NCI-H1417 treated with DMSO at 0.1 percent for 48 hours (cell line): Measurements from ENCODE around the gene CNOT4.
"Not testable (repeated sequence)": the region's sequence is repeated elsewhere in the genome, so short reads cannot be mapped to it uniquely, and the experiment has no call there.

Source experiments
- DNase-seq: peaks from one replicate; lab custom pipeline; 2025; lab: John Stamatoyannopoulos, UW

The CNOT4 gene

DNA sequence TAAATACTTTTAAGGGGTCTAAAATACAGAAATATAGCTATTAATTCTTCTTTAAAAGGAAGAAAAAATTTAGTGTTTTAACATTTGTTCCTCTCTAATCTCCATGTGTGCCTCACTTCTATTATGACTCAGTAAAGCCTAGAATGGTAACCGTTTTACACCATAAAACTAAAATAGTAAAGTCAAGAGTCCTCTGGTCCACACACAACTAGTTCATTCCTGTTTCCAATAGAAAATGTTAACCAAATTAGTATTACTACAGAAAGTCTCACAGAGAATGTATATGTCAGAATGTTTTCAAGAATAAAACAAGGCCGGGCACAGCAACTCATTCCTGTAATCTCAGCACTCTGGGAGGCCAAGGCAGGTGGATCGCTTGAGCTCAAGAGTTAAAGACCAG, 55.8 kb downstream of the CNOT4 start:
- DNase-seq, result no peak

DNA sequence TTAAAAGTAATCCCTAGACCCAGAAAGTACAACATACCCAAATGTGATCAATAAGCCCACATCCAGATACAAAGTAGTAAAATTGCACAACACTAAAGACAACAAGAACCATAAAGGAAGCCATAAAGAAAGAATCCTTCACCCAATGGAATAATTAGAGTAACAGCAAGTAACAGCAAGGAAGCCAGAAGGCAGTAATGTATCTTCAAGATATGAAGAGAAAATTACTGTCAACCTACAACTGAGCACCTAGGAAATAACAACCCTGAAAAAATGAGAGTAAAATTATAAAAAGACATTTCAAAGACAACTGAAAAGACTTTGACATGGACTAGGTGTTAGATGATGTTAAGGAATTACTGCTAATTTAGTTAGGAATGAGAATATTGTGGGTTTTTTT, 60.5 kb downstream of the CNOT4 start:
- DNase-seq, result no peak

DNA sequence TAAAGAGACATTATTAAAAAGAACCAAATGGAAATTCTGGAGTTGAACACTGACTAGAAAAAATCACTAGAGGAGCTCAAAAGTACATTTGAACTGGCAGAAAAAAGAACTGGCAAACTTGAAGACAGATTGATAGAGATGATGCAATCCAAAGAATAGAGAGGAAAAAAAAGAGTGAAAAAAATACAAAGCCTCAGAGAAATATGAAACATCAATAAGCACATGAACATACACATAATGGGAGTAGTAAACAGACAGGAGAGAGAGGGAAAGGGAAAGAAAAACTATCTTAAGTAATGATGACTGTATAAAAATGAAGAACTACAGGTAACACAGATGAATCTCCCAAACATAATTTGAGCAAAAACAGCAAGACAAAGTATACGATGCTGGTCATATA, 61.1 kb downstream of the CNOT4 start:
- DNase-seq, result no peak

DNA sequence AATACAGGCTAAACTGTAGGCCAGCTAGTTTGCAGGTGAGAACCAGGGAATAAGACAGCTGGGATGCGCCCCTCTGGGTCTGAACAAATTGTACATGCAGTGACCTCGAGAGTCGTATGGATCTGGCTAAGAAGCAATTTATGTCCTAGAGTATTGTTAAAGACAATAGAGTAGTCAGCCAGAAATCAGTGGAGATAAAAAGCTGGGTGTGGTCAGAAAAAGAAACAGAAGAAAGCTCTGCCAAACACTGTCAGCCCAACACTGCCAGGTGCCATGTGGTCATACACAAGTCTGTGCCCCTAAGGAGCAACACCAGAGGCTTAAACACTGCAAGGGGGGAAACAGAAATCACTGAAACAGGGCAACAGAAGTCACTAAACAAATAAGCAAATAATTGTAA, 62.2 kb downstream of the CNOT4 start:
- DNase-seq, result no peak

DNA sequence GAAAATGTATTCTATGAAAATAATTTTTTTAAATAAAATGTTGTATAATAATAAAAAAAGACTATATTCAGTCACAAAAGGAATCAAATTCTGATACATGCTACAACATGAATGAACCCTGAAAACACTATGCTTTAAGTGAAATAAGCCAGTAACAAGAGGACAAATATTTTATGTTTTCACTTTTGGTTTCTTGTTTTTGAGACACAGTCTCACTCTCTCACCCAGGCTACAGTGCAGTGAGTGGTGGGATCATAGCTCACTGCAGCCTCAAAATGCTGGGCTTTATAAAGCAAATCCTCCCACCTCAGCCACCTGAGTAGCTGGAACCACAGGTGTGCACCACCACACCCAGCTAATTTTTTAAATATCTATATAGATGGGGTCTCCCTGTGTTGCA, 64.2 kb downstream of the CNOT4 start:
- DNase-seq, result no peak

DNA sequence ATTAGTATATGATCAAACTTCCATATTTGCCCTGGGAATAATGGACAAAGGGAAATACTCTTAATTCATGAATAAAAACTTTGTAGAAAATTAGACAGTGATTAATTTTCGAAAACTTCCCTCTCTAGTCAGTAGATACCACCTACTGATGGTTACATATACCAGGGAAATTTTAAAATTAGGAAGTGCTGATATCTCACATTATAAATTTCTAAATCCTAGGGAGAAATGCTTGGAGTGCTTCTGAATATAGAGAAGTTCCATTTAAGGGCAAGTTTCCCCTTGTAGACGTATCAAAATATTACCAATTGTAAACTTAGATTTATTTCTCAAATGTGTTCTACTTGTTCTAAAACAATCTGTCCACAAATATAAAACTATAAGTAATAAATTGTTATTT, 64.6 kb downstream of the CNOT4 start:
- DNase-seq, result not testable (repeated sequence)

DNA sequence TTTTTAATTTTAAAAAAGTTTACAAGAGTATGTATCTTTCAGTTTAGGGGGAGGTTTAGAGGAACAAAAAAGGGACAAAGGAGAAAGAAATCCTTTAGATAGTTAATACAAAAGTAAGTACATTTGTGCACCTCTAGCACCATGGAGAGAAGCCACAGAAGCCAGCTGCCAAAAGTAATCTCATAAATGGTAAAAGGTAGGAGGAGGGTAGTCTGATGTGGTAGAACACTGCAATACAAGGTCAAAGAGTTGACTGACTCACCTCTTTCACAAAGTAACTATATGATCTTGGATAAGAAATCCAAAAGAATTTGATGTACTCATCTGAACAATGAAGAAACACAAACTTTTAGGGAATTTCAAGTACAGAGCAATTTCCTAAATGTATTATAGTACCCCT, 68.1 kb downstream of the CNOT4 start:
- DNase-seq, result no peak

DNA sequence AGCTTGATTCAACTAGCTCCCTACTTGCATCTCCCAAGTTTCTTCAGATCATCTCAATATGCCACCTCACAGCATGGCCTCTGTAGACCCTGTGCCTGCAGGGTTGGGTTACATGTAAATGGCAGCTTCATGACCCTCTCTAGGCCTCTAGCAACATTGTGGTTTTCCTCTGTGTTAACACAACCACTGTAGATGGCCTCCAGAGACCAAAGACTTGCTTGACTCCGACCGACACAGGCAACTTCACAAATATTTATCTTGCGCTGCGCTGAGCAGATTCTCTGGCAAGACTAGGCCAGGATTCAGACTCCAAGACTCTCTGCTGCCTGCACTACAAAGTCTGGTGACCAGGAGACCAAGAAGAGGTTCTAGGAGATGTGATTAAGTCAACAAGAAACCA, 75.9 kb downstream of the CNOT4 start:
- DNase-seq, result no peak

DNA sequence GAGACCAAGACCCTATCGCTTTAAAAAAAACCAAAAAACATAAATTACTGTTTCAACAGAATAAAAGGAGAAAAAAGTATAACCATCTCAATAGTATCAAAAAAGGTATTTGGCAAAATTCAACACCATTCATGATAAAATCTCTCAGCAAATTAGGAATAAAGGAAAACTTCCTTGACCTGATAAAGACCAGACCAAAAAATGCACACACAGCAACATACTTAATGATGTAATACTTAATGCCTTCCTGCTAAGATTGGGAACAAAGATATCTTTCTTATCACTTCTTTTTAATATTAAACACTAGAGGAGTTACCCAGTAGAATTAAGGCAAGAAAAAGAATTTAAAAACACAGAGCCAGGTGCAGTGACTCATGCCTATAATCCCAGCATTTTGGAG, 79.3 kb downstream of the CNOT4 start:
- no peak for DNase-seq

DNA sequence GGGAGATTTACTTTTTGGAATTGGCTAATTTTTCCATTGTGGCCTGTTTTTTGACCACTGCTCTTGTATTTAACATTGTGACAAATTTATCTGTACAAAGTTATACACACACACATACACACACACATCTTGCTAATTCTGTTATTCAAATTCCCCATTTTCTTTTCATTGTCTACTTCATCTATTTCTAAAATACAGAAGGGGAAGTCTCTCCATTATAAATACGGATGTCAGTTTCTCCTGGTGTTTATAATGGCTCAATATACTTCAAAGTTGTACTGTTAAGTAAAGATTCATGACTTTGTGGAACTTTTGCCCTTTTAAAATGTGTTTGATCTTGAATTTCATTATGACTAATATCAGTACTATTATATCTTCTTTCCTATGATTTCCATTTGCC, 81.0 kb downstream of the CNOT4 start:
- no peak for DNase-seq

DNA sequence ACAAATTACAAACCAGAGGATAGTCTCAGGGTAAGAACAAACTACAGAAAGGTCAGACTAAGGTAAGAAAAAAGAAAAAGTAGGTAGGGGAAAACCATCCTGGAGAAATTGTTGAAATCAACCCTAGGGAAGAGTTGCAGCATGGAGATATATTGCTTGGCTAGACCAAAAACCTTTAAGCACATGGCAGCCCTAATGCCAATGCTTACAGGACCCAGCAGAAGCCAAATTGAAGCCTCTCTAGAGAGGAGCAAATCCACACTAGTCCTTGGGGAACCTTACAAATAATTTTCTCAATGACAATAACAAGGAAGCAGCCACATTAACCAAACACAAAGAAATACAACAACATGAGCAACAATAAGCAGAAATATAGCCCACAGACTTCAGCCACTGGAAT, 81.9 kb downstream of the CNOT4 start:
- DNase-seq, result no peak

DNA sequence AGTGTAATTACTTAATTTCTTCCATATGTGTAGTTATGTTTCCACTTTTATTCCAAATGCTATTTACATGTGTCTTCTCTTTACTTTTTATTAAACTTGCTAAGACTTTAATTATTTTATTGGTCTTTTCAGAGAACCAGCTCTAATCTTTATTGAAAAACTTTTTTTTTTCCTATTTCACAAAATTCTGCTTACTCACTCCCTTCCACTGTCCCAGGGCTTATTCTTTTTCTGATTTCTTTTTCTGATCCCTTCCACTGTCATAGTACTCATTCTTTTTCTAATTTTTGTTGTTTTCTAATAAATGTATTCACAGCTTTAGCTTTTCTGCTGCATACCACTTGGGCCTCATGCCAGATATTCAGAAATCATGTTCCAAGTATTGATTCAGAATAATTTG, 82.7 kb downstream of the CNOT4 start:
- no peak for DNase-seq

DNA sequence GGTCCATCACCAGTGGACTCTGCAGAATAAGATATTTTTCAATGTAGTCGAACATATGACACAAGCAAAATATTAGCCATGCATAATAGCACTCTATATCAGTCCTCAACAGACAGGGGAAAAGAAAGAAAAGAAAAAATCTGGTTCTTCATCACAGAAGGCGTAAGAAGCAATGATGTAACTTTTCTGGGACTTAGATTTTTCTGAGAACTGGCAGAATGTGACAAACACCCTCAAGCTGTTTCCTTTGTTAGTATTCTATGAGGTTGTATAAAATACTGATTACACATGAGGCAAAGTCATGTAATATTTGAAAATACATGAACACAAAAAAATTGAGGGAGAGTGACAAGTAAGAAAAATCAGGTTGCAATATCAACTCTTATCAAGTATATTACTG, 84.9 kb downstream of the CNOT4 start:
- no peak for DNase-seq

DNA sequence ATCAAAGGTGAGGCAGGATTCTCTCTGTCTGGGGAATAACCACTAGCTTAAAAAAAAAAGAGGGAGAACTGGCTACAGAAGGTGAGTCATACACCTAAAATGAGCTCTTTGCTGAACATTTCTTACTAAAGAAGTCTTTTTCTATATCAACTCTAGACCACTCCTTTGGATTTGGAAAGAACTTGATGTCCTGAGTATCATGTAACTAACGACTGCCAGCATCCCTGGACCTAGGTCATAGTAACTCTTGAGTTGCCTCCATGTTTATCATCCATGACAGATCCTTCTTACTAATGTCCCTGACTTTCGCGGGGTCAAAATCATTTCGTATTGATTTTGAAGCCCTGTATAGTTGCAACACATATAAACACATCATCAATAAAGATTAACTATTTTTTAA, 89.1 kb downstream of the CNOT4 start:
- no peak for DNase-seq

DNA sequence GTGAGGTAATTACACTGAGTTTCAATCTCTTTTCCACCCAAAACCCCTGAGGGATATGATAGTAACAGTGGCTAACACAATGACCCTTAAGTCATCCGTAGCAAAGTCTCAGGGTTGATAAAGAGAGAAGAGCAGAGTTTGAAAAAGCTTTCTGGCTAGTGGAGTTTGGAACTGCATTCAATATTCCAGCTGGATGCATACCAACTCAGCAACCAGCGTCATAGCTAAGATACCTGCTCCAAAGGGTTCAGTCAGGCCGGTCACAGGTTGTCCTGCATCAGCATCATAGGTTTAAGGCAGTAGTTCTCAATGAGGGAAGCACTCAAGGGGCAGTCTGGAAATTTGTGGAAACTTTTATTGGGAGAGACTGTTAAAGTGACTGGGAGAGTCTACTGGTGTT, 93.5 kb downstream of the CNOT4 start:
- no peak for DNase-seq

DNA sequence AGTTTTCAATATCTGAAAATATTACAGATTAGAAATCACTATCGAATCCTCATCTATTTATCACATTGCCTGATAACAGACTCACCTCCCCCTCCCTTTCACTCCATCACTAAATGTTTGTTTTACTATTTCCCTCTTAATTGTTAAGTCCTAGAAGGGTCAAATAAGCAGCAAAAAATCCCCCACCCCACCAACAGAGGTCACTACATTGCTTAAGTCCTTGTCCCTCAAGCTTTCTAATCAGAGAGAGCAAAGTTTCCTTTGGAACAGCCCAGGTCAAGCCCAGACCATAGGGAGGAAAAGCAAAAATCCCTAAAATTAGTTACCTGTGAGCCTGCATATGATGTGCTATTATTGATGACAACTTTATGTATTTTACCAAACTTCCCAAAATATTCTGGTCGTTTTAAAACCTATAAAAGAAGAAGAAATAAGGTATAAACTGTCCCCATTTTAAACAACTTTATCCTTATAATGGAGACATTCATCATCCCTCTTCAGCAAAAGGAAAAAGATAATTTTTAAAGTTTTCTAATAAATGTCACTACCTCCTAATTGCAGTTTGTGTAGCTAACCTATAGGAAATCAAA, 95.0 kb downstream of the CNOT4 start:
- no peak for DNase-seq

DNA sequence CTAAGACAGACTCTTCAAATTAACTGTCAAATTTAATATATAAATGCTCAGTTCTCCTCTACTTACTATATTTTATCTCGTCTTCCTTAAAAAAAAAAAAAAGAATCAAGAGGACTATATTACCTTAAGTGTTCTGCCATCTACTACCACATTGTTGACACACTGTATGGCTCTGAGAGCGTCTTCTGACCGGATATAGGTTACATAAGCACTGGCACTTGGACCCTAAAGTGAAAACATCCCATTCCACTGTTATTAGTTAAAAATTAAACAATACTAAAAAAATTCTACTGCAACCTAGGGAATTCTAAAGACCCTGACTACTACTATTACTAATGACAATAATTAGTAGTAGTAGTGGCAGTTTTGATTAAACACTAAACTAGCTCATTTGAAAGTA, 95.7 kb downstream of the CNOT4 start:
- no peak for DNase-seq

DNA sequence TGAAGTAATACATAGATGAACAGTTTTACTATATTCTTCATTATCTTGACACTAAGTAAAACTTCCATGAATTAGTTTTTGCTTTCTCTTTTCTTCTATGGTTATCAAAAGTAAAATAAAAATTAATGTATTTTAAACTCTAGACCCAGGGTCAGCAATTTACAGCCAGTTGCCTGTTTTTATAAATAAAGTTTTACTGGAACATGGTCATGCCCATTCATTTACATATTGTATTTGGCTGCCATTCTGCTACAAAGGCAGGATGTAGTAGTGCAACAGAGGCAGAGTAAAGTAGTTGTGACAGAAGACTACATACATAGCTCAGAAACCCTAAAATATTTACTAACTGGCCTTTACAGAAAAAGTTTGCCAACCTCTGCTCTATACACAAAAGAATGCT, 98.8 kb downstream of the CNOT4 start:
- no peak for DNase-seq

DNA sequence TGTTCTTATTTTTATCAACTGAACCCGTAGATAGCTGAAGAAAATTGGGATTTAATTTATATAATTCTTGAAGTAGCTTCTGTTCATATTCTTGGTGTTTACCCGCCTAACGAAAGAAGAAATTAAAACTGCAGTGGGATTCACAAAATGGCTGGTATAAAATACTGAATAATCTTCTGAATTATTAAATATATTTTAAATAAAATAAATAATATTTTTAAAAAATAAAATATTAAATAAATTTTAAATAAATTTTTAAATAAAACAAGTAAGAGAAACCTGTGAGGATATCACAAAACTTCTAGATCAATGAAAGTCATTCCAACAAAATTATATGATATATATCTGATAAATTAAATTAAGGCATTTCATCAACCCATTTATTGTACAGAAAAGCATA, 99.4 kb downstream of the CNOT4 start:
- no peak for DNase-seq

DNA sequence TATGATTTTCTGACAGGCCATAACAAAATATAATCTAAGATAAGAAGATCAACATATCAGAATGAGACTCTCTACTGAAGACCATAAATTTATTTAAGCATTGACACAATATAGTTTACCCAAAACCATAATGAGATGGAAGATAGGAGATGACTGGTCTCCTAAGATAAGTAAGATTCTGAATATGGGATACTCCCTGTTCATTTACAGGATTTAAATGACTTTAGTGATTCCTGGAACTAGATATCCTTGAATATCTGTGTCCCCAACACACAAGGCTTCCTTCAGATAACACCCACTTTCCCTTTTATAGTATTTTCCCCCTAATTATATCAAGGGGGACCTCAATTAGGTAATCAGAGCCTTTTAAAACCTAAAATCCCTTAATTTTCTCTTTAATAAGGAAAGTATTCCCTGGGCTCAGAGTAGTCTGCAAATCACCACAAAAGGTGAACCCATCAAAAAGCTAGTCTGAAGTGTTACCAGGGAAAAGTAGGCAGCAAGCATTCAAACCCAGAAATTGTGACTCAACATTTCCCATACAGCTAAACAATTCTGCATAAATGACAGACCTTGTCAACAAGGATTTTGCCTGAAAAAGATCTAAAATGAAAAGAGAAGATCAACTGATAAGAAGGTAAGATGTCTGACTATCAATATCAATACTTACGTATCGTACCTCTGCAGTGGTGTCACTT, 99.9 kb downstream of the CNOT4 start:
- no peak for DNase-seq

DNA sequence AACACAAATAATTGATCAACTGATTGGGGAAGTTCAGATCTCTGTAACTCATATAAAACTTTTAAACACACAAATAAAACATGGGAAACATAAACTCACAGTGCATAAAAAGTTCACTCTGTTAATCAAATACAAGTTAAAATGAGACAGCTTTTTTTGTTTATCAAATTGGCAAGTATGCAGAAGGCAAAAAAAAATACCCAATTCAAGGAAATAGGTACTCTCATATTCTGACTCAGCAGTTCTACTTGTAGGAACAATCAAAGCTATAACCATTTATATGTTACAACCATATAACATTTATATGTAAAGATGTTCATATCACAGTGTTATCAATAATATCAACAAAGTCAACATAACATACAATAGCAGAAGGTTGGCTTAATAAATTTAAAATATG, 102.0 kb downstream of the CNOT4 start:
- no peak for DNase-seq

DNA sequence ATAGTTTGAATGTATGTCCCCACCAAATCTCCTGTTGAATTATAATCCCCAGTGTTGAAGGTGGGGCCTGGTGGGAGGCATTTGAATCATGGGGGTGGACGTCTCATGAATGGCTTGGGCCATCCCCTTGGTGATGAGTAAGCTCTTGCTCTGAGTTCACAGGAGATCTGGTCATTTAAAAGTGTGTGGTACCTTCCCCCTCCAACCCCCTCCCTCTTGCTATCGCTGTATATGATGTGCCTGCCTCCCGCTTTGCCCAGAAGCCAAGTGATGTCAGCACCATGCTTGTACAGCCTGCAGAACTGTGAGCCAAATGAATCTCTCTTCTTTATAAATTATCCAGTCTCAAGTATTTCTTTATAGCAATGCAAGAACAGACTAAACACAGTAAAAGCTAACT, 103.0 kb downstream of the CNOT4 start:
- no peak for DNase-seq

DNA sequence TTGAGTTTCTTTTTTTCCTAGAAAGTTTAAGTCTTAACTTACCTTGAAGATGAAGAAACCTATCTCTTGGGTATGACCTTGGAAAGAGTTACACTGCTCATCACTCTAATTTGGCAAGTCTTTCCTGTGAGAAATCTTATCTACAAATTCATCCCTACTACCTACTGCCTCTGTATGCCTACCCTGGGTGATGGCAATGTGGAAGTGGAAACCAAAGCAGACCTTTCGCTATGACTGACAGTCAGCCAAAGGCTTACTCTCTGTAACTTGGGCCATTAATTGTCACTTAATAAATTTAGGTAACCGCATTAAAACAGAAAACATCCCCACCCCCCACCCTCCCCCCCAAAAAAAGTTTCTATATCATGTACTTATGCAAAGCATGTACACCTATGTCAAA, 103.9 kb downstream of the CNOT4 start:
- no peak for DNase-seq

DNA sequence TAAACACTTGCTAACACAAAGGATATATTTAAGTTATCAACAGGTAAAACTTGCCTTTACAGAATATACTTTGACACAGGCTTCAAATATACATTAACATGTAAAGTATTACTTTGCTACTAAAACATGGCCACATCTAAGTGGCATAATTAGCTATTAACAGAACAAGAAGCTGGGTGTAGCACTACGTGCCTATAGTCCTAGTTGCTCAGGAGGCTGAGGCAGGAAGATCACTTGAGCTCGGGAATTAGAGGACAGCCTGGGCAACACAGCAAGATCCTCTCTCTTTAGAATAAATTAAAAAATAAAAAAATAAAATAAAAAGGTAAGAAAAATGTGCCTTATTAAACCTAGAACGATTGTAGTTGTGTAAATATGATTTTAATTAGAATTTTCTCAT, 106.6 kb downstream of the CNOT4 start:
- DNase-seq, result no peak
